ENCODE results near the gene BMS1. TPM values are rescaled to one million over a fixed set of nuclear protein-coding genes. Genes with fewer than 3 reads are reported as not detected.

BMS1 gene
- total and polyA plus RNA-seq, 2 of the 8 experiments (the other 6 are each of a cell fraction or from before 2014, with no cell fraction given) = 3.7 to 34.6 TPM

DNA sequence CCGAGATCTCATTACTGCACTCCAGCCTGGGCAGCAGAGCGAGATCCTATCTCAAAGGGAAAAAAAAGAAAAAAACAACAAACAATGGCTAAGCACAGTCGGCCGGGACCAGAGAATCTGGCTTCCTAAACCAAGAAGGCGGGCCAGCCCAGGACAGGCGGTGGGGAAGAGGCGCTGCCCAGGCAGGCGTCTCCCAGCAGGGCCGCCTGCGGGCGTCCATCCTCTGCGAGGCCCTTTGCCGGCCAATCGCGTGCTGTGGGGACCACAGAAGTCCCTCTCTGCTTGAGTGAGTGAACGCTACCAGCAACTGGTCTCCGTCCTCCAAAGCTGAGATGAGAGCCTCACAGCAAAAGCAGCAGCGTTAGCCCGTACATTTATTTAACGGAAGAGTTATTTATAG lies 14.7 kb upstream of the BMS1 start:
- Histone ChIP-seq H3K23ac (ENCODE audit: insufficient read length) (no peak overlapping the region), H3K4me3 (ENCODE audit: extremely low read depth in 1 of 4, insufficient read depth in 2 of 4, low read depth in 3 of 4, low read length in 4 of 4) (no peak overlapping the region), H3K9ac (replicated peaks in 1 of 4; ENCODE audit: extremely low read depth in 1 of 4, low read depth in 3 of 4, low read length in 3 of 4) (no peak overlapping the region), H3K14ac (ENCODE audit: insufficient read length) (no peak overlapping the region), H3K23me2 (ENCODE audit: low read depth, low read length) (no peaks in the 10 kb centered on the region), H4K20me1 (replicated peaks in 1 of 2; ENCODE audit: control insufficient read depth in 1 of 2, insufficient read depth in 2 of 2, low read length in 2 of 2) (no peaks in the 10 kb centered on the region), H2AFZ (ENCODE audit: low read length) (no peak overlapping the region), H3K4ac (replicated peaks; ENCODE audit: insufficient read length, low read depth, low read length) (no peak overlapping the region), H3K9me3 (ENCODE audit: insufficient read depth in 2 of 2, low read depth in 1 of 2, low read length in 1 of 2) (no peaks in the 10 kb centered on the region; a peak in 1 of 4 replicates), H3K4me1 (replicated peaks in 1 of 4; ENCODE audit: control insufficient read depth in 3 of 4, insufficient read depth in 4 of 4, low read length in 3 of 4) (no peaks in the 10 kb centered on the region), H3K79me2 (ENCODE audit: control insufficient read depth in 1 of 2, insufficient read depth in 2 of 2, low read length in 2 of 2) (no peaks in the 10 kb centered on the region), H3K79me1 (ENCODE audit: low read depth, low read length) (no peaks in the 10 kb centered on the region), H2AK5ac (ENCODE audit: low read depth, low read length) (no peak overlapping the region), H2BK15ac (ENCODE audit: low read length) (no peak overlapping the region), H2BK5ac (ENCODE audit: low read depth, low read length) (no peak overlapping the region), H2BK120ac (replicated peaks; ENCODE audit: low read depth, low read length) (no peak overlapping the region), H3K56ac (replicated peaks; ENCODE audit: insufficient read length, low read depth, low read length) (no peak overlapping the region), H3K27me3 (replicated peaks in 1 of 4; ENCODE audit: control insufficient read depth in 3 of 4, extremely low read depth in 1 of 4, insufficient read depth in 3 of 4, low read length in 3 of 4) (no peaks in the 10 kb centered on the region; a peak in 2 of 7 replicates), H3K27ac (ENCODE audit: low read depth, low read length) (no peak overlapping the region), H2BK20ac (ENCODE audit: low read length) (no peak overlapping the region), H4K5ac (ENCODE audit: insufficient read length, low read depth, low read length) (no peak overlapping the region), H4K91ac (replicated peaks; ENCODE audit: insufficient read length, low read length) (no peak overlapping the region), H3K4me2 (ENCODE audit: insufficient read depth in 1 of 2, low read depth in 2 of 2, low read length in 2 of 2) (no peak overlapping the region), H4K8ac (ENCODE audit: extremely low read depth, insufficient read depth, low read length) (no peak overlapping the region), H3K18ac (ENCODE audit: extremely low read depth, low read length) (no peak overlapping the region), H3K36me3 (ENCODE audit: control insufficient read depth in 2 of 4, insufficient read depth in 4 of 4, low read length in 3 of 4) (no peaks in the 10 kb centered on the region), H2BK12ac (ENCODE audit: low read depth, low read length) (no peak overlapping the region)
- WGBS, 2 experiments (ENCODE audit: extremely low coverage in 1 of 2, insufficient coverage in 1 of 2, insufficient read length in 1 of 2, insufficient replicate concordance in 2 of 2, low coverage in 1 of 2, low lambda C conversion rate in 2 of 2, missing lambda C conversion rate in 1 of 2) = 89% methylated on average over 19 of the region's 20 CpGs; no CpG with 5 or more reads in 1 of the 2 experiments
- ChIA-PET POLR2A (ENCODE audit: partially characterized antibody) (interaction anchor here (1.0 to 1.2 kb wide), 2 partner anchors 12 to 15 kb away, joined by 3 to 5 read pairs; partner anchors contain the start of gene BMS1), CTCF (ENCODE audit: partially characterized antibody) (no interaction called here)
- no peak for FAIRE-seq
- TF ChIP-seq TCF12 (IDR thresholded peaks at IDR 0.05; ENCODE audit: low read depth, low read length) (no peak), CBX8 (IDR thresholded peaks at IDR 0.05; ENCODE audit: borderline replicate concordance, low read depth, low read length) (no peak), TBP (IDR thresholded peaks at IDR 0.05; ENCODE audit: low read depth, low read length) (no peak), PHF8 (conservative IDR thresholded peaks at IDR 0.05; ENCODE audit: low read depth, low read length) (no peak)
- TF ChIP-seq, protein P1, sequence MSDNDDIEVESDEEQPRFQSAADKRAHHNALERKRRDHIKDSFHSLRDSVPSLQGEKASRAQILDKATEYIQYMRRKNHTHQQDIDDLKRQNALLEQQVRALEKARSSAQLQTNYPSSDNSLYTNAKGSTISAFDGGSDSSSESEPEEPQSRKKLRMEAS (IDR thresholded peaks at IDR 0.05) = no peak
- DNase-seq (ENCODE audit: low read depth in 1 of 2, low spot score in 2 of 2) = no peak
